GM12801 (cell line): Measurements from ENCODE around the gene L3MBTL3.

Source experiments
- TF ChIP-seq, protein P1 (sequence below): IDR thresholded peaks from one replicate; pipeline ENCODE4 v1.5.1; 2011; ENCODE audit warnings: control low read depth; ENCODE audit not compliant: insufficient read length; ENCODE audit errors: extremely low read depth

The L3MBTL3 gene

DNA sequence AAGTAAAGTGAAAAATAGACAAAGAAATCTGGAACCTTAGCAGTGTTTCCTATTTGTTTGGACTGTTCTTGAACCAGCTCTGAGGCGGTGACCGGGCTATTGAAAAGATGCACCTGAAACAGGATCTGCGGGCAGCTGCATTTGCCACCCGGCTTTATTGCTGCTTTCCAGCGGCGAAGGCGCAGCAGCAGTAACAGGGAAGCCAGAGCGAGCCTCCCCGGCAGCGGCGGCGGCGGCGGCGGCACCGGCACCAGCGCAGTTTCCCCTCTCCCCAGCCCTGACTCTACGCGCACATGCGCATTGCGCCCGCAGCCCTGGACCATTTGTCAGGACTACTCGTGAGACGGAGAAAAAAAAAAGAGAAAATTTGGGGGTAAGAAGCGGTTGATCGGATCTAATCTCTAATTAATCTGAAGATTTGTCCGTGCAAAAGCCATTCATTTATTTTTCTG, at the start of gene L3MBTL3:
TSS of gene L3MBTL3 (plus strand) at position 290 of the 452 bp plus-strand sequence. CDS start 24,119 bp downstream, outside the sequence.
- TF ChIP-seq, protein P1, sequence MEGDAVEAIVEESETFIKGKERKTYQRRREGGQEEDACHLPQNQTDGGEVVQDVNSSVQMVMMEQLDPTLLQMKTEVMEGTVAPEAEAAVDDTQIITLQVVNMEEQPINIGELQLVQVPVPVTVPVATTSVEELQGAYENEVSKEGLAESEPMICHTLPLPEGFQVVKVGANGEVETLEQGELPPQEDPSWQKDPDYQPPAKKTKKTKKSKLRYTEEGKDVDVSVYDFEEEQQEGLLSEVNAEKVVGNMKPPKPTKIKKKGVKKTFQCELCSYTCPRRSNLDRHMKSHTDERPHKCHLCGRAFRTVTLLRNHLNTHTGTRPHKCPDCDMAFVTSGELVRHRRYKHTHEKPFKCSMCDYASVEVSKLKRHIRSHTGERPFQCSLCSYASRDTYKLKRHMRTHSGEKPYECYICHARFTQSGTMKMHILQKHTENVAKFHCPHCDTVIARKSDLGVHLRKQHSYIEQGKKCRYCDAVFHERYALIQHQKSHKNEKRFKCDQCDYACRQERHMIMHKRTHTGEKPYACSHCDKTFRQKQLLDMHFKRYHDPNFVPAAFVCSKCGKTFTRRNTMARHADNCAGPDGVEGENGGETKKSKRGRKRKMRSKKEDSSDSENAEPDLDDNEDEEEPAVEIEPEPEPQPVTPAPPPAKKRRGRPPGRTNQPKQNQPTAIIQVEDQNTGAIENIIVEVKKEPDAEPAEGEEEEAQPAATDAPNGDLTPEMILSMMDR, result no peak

DNA sequence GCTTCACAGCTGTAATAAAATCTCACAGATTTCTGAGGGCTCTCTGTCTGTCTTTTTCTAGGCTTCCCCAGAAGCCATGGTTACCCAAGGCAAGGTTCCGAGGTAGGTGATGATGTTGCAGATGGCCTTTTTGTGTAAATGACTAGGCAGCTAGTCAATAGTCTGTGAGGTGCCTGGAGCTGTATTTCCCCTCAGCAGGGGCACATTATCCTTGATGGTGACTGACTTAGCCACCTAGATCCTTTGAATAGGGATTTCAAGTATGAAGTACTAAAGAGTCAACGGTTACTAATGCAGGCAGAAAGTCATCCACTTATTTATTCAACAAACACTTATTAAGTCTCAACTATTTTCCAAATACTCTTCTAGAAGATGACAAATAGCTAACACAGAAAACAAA, 49.3 kb upstream of the L3MBTL3 start:
- TF ChIP-seq, protein P1, result no peak

DNA sequence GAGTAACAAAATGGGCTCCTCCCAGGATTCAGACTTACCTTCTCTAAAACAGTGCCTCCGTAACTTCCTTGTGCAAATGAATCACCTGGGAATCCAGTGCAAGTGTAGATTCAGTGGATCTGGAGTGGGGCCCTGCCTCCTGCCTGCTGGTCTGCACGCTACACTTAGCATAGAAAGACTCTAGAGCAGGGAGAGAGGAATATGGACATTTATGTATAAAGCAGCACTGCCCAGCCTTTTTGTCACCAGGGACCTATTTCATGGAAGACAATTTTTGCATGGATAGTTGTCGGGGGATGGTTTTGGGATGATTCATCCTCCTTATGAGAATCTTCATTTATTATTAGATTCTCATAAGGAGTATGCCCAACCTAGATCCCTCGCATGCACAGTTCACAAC, 42.3 kb upstream of the L3MBTL3 start:
- TF ChIP-seq, protein P1, result no peak

DNA sequence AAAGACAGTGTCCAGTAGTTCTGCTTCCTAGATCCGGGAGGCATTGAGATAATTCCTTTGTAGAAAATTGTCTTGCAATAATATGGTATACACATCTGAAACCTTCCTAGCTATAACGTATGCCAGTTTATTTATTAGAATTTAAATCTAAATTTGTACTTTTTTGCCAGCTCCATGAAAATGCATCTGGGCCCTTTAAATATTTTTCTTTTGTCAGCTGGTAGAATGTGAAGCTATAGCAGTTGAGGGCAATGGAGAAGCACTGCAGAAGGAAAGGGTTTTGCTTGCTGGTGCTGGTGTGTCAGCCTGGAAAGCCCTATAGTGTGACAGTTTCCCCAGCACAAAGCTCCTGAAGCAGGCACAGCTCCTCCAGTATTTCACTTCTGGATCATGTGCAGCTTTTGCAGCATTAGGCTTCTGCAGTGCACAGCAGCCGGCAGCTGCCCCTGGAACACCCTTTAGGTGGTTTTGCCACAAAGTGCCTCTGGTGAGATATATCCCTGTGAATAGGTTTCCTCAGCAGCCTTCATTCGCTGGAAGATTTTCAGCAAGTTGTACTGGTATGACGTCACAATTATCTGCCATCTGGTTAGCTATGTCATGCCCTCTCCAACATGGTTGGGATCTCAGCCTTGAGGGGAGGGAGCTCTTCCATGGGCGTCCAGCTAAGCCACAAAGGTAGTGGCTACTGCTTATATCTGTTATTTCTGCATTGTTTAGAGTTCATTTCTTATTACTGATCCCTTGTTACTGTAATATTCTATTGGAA, 40.0 kb upstream of the L3MBTL3 start:
- TF ChIP-seq, protein P1, result no peak

DNA sequence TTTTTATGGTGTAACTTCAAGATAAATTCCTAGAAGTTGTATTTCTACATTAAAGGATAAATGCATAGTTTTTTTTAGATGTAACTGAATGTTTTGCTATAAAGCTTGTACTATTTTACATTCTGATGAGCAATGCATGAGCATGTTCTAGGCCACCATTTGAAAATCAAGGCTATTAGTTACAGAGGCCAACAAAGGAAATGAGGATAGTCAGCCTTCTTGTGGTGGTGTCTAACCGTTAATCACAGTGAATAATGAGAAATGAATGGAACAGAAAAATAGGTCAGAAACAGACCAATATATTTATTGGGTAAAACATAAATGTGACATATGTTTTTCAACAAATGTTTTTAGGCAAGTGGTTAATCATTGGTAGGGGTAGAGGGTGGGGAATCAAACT, 37.6 kb upstream of the L3MBTL3 start:
- TF ChIP-seq, protein P1, result no peak

DNA sequence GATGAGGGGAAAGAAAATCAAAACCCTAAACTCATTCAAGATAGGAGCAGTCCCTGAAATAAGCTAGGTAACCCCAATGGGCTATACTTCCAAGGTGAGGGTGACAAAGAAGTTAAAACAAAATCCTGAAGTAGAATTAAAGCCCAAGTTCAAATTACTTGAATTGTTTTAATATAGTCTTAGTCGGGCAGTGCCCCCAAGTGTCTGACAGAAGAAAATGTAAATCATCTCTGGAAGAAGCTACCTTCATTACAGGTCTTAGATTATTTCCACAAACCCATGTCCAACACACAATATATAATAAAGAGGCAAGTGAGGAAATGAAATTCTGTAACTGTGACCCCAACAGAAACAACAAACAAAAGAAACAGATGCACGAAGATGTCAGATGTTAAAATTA, 36.8 kb upstream of the L3MBTL3 start:
- TF ChIP-seq, protein P1, result no peak

DNA sequence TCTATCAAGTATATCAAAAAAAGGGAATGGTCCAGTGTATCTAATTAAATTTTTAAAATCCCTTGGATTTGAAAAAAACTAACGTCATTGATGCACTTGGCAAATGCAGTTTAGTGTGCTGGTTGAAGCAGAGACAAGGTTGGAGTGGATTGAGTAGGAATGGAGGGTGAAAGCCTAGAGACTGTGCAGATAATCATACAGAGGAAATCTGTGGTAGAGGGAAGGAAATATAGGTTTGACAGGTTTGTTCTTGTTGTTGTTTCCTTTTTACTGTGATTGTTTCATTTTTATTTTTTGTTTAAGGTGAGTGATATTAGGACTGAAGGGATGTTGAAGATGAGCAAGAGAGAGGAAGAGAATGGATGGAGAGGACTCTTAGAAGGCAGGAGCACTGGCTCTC, 29.0 kb upstream of the L3MBTL3 start:
- TF ChIP-seq, protein P1, result no peak
